GM23338 (cell line): Measurements from ENCODE around the gene B4GALNT2. TPM values are rescaled to one million over a fixed set of nuclear protein-coding genes. Genes with fewer than 3 reads are reported as not detected.

Experiments
- ATAC-seq: fragments of 200-7000 bp; cut with Tn5 transposase; 3 replicates; pipeline ENCODE4 v1.9.1; 2020
- DNase-seq: peaks from one replicate; pipeline ENCODE4 v3.0.0-alpha.2; 2015; ENCODE audit warnings: low spot score
- H2AFZ ChIP-seq: fragments of 200-600 bp; sonication (generic); 2 replicates; pipeline ENCODE4 v1.8.0; 2016; ENCODE audit warnings: antibody characterized with exemption, mild to moderate bottlenecking, moderate library complexity
- H3F3A ChIP-seq: fragments of 200-600 bp; sonication (generic); replicated peaks from 2 replicates; pipeline ENCODE4 v1.8.0; 2017; ENCODE audit warnings: antibody characterized with exemption, mixed run types, low read depth
- H3K27ac ChIP-seq: fragments of 200-600 bp; sonication (generic); 2 replicates; pipeline ENCODE4 v1.6.1; 2016; ENCODE audit warnings: low read depth
- H3K27me3 ChIP-seq: fragments of 200-600 bp; sonication (generic); 2 replicates; pipeline ENCODE4 v1.8.0; 2016; ENCODE audit warnings: mild to moderate bottlenecking, mixed run types, moderate library complexity; ENCODE audit not compliant: insufficient read depth
- H3K36me3 ChIP-seq: fragments of 200-600 bp; sonication (generic); 2 replicates; pipeline ENCODE4 v1.8.0; 2016; ENCODE audit warnings: mild to moderate bottlenecking; ENCODE audit not compliant: insufficient read depth
- H3K4me1 ChIP-seq: fragments of 200-600 bp; sonication (generic); 2 replicates; pipeline ENCODE4 v1.8.0; 2016; ENCODE audit warnings: mild to moderate bottlenecking, moderate library complexity; ENCODE audit not compliant: insufficient read depth
- H3K4me2 ChIP-seq: fragments of 200-600 bp; sonication (generic); 2 replicates; pipeline ENCODE4 v1.7.1; 2017; ENCODE audit warnings: mixed run types
- H3K4me3 ChIP-seq: fragments of 200-600 bp; sonication (generic); 2 replicates; pipeline ENCODE4 v1.6.1; 2016; ENCODE audit warnings: mixed run types
- H3K79me2 ChIP-seq: fragments of 200-600 bp; sonication (generic); replicated peaks from 2 replicates; pipeline ENCODE4 v1.8.0; 2017; ENCODE audit warnings: mild to moderate bottlenecking; ENCODE audit not compliant: insufficient read depth
- H3K9me2 ChIP-seq: fragments of 200-600 bp; sonication (generic); 2 replicates; pipeline ENCODE4 v1.8.0; 2017; ENCODE audit not compliant: insufficient read depth
- H4K20me1 ChIP-seq: fragments of 200-600 bp; sonication (generic); replicated peaks from 2 replicates; pipeline ENCODE4 v1.8.0; 2017; ENCODE audit warnings: mild to moderate bottlenecking; ENCODE audit not compliant: insufficient read depth
- H3K27ac Mint-ChIP-seq: 2 replicates; pipeline ENCODE4 v1.8.0; 2020; ENCODE audit warnings: inconsistent platforms, mild to moderate bottlenecking, moderate library complexity, mixed read lengths
- H3K27me3 Mint-ChIP-seq: 3 replicates; pipeline ENCODE4 v1.8.0; 2022; ENCODE audit warnings: low read depth, mild to moderate bottlenecking, moderate library complexity, mixed read lengths, inconsistent platforms; ENCODE audit not compliant: insufficient read depth, poor library complexity
- H3K36me3 Mint-ChIP-seq: 3 replicates; pipeline ENCODE4 v1.8.0; 2021; ENCODE audit warnings: low read depth, mild to moderate bottlenecking, inconsistent platforms, moderate library complexity, mixed read lengths
- H3K4me1 Mint-ChIP-seq: 3 replicates; pipeline ENCODE4 v1.8.0; 2020; ENCODE audit warnings: mild to moderate bottlenecking, inconsistent platforms, mixed read lengths
- H3K4me3 Mint-ChIP-seq: 3 replicates; pipeline ENCODE4 v1.8.0; 2021; ENCODE audit warnings: moderate library complexity, mild to moderate bottlenecking, inconsistent platforms, mixed read lengths
- H3K9me3 Mint-ChIP-seq: 3 replicates; pipeline ENCODE4 v1.8.0; 2020; ENCODE audit warnings: moderate library complexity, mild to moderate bottlenecking, inconsistent platforms, mixed read lengths
- CREB1 ChIP-seq: fragments of 250-450 bp; sonication (Bioruptor Pico); IDR thresholded peaks from 2 replicates; pipeline ENCODE4 v1.5.0; 2020; ENCODE audit warnings: low read depth, mild to moderate bottlenecking, moderate library complexity
- EZH2 ChIP-seq: fragments of 200-600 bp; sonication (generic); IDR thresholded peaks from one replicate; pipeline ENCODE4 v1.8.0; 2017; ENCODE audit warnings: antibody characterized with exemption, mild to moderate bottlenecking, low read depth; ENCODE audit not compliant: unreplicated experiment
- EZH2phosphoT487 ChIP-seq: fragments of 200-600 bp; sonication (generic); IDR thresholded peaks from one replicate; pipeline ENCODE4 v1.8.1; 2018; ENCODE audit warnings: antibody characterized with exemption; ENCODE audit not compliant: unreplicated experiment
- JUNB ChIP-seq: IDR thresholded peaks from one replicate; pipeline ENCODE4 v1.6.1; 2016; ENCODE audit warnings: antibody characterized with exemption; ENCODE audit not compliant: unreplicated experiment
- NANOG ChIP-seq: IDR thresholded peaks from 2 replicates; pipeline ENCODE4 v1.6.1; 2016; ENCODE audit warnings: antibody characterized with exemption, borderline replicate concordance
- POLR2AphosphoS5 ChIP-seq: IDR thresholded peaks from 2 replicates; pipeline ENCODE4 v1.6.1; 2016; ENCODE audit warnings: antibody characterized with exemption, low read depth
- STAT1 ChIP-seq: IDR thresholded peaks from one replicate; pipeline ENCODE4 v1.6.1; 2016; ENCODE audit warnings: antibody characterized with exemption; ENCODE audit not compliant: unreplicated experiment
- ZNF114 ChIP-seq: fragments of 250-450 bp; sonication (Bioruptor Pico); IDR thresholded peaks from 2 replicates; pipeline ENCODE4 v1.5.0; 2020; ENCODE audit warnings: mild to moderate bottlenecking, moderate library complexity
- ZNF331 ChIP-seq: fragments of 250-450 bp; sonication (Bioruptor Pico); IDR thresholded peaks from 2 replicates; pipeline ENCODE4 v1.5.0; 2020; ENCODE audit warnings: low read depth, mild to moderate bottlenecking, moderate library complexity
- polyA plus RNA-seq: library from polyadenylated mRNA; unstranded; fragments of >200 nt; fragmentation: Nextera tagmentation; extraction: Ambion mirVana; gene quantifications from 2 replicates; pipeline ENCODE4 v1.2.1, GENCODE V29; 2016
- total RNA-seq: library from RNA; depleted of rRNA; stranded (reverse); fragments of >200 nt; shearing (Covaris generic); gene quantifications from 2 replicates; pipeline ENCODE4 v1.2.3, GENCODE V29; 2014
- TF ChIP-seq, protein P1 (sequence below), 2 experiments: fragments of 200-600 bp in 1 of 2; sonication (generic) in 1 of 2; conservative IDR thresholded peaks; 2 replicates each; pipeline versions ENCODE4 v1.5.1 to v1.6.1; 2016 to 2017; ENCODE audit warnings: antibody characterized with exemption in 2 of 2, low read depth in 2 of 2, mild to moderate bottlenecking in 2 of 2, moderate library complexity in 1 of 2
- TF ChIP-seq, protein P2 (sequence below): IDR thresholded peaks from 2 replicates; pipeline ENCODE4 v1.6.1; 2016; ENCODE audit warnings: antibody characterized with exemption
- TF ChIP-seq, protein P3 (sequence below): IDR thresholded peaks from one replicate; pipeline ENCODE4 v1.6.1; 2018; ENCODE audit warnings: antibody characterized with exemption; ENCODE audit not compliant: unreplicated experiment

Gene B4GALNT2
- total and polyA plus RNA-seq, 2 experiments from 2014 or later, result not detected

DNA sequence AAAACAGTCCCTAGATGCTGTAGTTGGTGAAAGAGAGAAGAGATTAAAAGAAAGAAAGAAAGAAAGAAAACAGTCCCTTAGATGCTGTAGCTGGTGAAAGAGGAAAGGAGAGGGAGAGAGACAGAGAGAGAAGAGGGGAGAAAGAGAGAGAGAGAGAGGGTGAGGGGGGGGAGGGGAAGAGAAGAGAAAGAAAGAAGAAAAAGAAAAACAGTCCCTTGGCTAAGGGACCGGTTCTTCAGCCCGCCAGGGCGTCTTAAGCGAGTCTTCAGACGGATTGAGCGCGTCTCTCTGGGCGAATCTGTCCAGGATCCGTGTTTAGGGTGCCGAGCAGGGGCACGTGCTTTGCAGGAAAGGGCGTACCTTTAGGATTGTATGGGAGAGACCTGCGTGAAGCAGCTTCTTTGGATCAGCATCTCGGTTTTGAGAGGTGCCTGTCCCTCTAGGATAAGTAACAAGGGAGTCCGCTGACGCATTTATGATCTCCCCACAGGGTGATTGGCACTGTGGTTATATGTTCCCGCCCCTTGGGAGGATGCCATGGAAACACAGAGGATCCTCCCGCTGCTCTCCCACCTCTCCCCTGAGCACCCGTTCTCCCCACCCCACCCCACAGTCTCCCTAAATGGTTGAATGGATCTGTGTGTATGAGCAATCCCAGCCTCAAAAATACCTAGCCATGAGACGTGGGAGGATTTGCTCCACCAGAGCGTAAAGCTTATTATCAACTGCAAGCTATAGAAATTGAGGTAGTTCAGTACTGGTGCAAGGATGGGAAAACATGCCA, 61.1 kb downstream of the B4GALNT2 start:
- Mint-ChIP-seq H3K27me3 (peaks cover 32% of the 10 kb centered on the region), H3K9me3 (peaks cover 9% of the 10 kb centered on the region; the same call in 2 of the 3 replicates), H3K27ac (peak overlapping the region; percentile 88), H3K4me1 (peaks cover 12% of the 10 kb centered on the region; the same call in 2 of the 3 replicates), H3K4me3 (peak overlapping the region; percentile 94), H3K36me3 (peaks cover 5% of the 10 kb centered on the region; the same call in 2 of the 3 replicates)
- no peaks in the 10 kb centered on the region for H3K27me3 ChIP-seq
- H3K4me3 ChIP-seq, result peak overlapping the region; percentile 94
- peaks cover 9% of the 10 kb centered on the region; the same call in 1 of the 2 replicates for H3K4me1 ChIP-seq
- peak overlapping the region; percentile 94 for H2AFZ ChIP-seq
- TF ChIP-seq ZNF331 (no peak), EZH2phosphoT487 (no peak), POLR2AphosphoS5 (peak; percentile 39; the same call in 1 of the 2 replicates), NANOG (no peak), JUNB (peak; percentile 45)
- TF ChIP-seq, protein P1, sequence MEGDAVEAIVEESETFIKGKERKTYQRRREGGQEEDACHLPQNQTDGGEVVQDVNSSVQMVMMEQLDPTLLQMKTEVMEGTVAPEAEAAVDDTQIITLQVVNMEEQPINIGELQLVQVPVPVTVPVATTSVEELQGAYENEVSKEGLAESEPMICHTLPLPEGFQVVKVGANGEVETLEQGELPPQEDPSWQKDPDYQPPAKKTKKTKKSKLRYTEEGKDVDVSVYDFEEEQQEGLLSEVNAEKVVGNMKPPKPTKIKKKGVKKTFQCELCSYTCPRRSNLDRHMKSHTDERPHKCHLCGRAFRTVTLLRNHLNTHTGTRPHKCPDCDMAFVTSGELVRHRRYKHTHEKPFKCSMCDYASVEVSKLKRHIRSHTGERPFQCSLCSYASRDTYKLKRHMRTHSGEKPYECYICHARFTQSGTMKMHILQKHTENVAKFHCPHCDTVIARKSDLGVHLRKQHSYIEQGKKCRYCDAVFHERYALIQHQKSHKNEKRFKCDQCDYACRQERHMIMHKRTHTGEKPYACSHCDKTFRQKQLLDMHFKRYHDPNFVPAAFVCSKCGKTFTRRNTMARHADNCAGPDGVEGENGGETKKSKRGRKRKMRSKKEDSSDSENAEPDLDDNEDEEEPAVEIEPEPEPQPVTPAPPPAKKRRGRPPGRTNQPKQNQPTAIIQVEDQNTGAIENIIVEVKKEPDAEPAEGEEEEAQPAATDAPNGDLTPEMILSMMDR (conservative IDR thresholded peaks at IDR 0.05; ENCODE audit: low read depth in 2 of 2), result no peak
- DNase-seq, result peak; percentile 82
- H3K79me2 ChIP-seq, result no peaks in the 10 kb centered on the region
- peak overlapping the region; percentile 80 for H3K4me2 ChIP-seq
- H3K9me2 ChIP-seq, result no peaks in the 10 kb centered on the region
- ATAC-seq, result peak; percentile 20
- H4K20me1 ChIP-seq, result no peaks in the 10 kb centered on the region
- H3K27ac ChIP-seq, result peak overlapping the region; percentile 82
- peaks cover 5% of the 10 kb centered on the region; the same call in 1 of the 2 replicates for H3F3A ChIP-seq
- no peaks in the 10 kb centered on the region for H3K36me3 ChIP-seq

DNA sequence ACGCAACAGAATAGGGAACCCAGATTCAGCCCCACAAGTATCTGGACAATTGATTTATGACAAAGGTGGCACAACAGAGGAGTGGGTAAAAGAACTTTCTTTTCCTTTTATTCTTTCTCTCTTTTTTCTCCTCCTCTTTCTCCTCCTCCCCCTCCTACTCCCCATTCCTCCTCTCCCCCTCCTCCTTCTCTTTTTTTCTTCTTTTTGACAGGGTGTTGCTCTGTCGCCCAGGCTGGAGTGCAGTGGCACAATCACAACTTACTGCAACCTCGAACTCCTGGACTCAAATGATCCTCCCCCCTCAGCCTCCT, 61.7 kb downstream of the B4GALNT2 start:
- no peaks in the 10 kb centered on the region for H3K79me2 ChIP-seq
- H3K4me3 ChIP-seq, result peak overlapping the region; percentile 94
- peaks cover 9% of the 10 kb centered on the region; the same call in 1 of the 2 replicates for H3K4me1 ChIP-seq
- peak overlapping the region; percentile 94 for H2AFZ ChIP-seq
- Mint-ChIP-seq H3K27ac (no peak overlapping the region), H3K27me3 (peaks cover 32% of the 10 kb centered on the region), H3K36me3 (peaks cover 5% of the 10 kb centered on the region; the same call in 2 of the 3 replicates), H3K4me3 (peak overlapping the region; percentile 94), H3K4me1 (peaks cover 12% of the 10 kb centered on the region; the same call in 2 of the 3 replicates), H3K9me3 (peaks cover 9% of the 10 kb centered on the region; the same call in 2 of the 3 replicates)
- H3K27me3 ChIP-seq, result no peaks in the 10 kb centered on the region
- H4K20me1 ChIP-seq, result no peaks in the 10 kb centered on the region
- DNase-seq (no peak), ATAC-seq (no peak)
- no peaks in the 10 kb centered on the region for H3K9me2 ChIP-seq
- peak overlapping the region; percentile 80 for H3K4me2 ChIP-seq
- peaks cover 5% of the 10 kb centered on the region; the same call in 1 of the 2 replicates for H3F3A ChIP-seq
- no peaks in the 10 kb centered on the region for H3K36me3 ChIP-seq
- H3K27ac ChIP-seq, result no peak overlapping the region
- TF ChIP-seq JUNB, result no peak
- no peak for TF ChIP-seq POLR2AphosphoS5
- no peak for TF ChIP-seq ZNF114 (CRISPR knock-in tag)
- TF ChIP-seq STAT1, result no peak
- TF ChIP-seq, protein P2, sequence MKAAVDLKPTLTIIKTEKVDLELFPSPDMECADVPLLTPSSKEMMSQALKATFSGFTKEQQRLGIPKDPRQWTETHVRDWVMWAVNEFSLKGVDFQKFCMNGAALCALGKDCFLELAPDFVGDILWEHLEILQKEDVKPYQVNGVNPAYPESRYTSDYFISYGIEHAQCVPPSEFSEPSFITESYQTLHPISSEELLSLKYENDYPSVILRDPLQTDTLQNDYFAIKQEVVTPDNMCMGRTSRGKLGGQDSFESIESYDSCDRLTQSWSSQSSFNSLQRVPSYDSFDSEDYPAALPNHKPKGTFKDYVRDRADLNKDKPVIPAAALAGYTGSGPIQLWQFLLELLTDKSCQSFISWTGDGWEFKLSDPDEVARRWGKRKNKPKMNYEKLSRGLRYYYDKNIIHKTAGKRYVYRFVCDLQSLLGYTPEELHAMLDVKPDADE, result no peak
- TF ChIP-seq, protein P1 (conservative IDR thresholded peaks at IDR 0.05; ENCODE audit: low read depth in 2 of 2), result no peak
- no peak for TF ChIP-seq ZNF331
- no peak for TF ChIP-seq CREB1 (CRISPR knock-in tag)
- no peak for TF ChIP-seq EZH2
- TF ChIP-seq NANOG, result no peak
- TF ChIP-seq, protein P3, sequence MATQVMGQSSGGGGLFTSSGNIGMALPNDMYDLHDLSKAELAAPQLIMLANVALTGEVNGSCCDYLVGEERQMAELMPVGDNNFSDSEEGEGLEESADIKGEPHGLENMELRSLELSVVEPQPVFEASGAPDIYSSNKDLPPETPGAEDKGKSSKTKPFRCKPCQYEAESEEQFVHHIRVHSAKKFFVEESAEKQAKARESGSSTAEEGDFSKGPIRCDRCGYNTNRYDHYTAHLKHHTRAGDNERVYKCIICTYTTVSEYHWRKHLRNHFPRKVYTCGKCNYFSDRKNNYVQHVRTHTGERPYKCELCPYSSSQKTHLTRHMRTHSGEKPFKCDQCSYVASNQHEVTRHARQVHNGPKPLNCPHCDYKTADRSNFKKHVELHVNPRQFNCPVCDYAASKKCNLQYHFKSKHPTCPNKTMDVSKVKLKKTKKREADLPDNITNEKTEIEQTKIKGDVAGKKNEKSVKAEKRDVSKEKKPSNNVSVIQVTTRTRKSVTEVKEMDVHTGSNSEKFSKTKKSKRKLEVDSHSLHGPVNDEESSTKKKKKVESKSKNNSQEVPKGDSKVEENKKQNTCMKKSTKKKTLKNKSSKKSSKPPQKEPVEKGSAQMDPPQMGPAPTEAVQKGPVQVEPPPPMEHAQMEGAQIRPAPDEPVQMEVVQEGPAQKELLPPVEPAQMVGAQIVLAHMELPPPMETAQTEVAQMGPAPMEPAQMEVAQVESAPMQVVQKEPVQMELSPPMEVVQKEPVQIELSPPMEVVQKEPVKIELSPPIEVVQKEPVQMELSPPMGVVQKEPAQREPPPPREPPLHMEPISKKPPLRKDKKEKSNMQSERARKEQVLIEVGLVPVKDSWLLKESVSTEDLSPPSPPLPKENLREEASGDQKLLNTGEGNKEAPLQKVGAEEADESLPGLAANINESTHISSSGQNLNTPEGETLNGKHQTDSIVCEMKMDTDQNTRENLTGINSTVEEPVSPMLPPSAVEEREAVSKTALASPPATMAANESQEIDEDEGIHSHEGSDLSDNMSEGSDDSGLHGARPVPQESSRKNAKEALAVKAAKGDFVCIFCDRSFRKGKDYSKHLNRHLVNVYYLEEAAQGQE, result no peak
- no peak for TF ChIP-seq EZH2phosphoT487
